Muscle of arm (tissue), 14 donors: ENCODE results near the gene MAST2. TPM values are rescaled to one million over a fixed set of nuclear protein-coding genes. Genes with fewer than 3 reads are reported as not detected.
A peak's percentile ranks its signal among the peaks of the same experiment; 100 is the strongest.

Experiments used
- DNase-seq: peaks from one replicate; pipeline ENCODE4 v3.0.0-alpha.2; 2013
- long read RNA-seq, 11 donors: transcript quantifications; one replicate each; lab custom pipeline, GENCODE V29; 2026
- polyA plus RNA-seq, 12 donors: library from polyadenylated mRNA; unstranded; fragments of 120-200 nt; gene quantifications; one replicate each; pipeline ENCODE4 v1.2.1, GENCODE V29; 2013; ENCODE audit not compliant: insufficient read length in 12 of 12

Gene MAST2
- 10 to 100 TPM in 11 of 12 donors, not detected in 1; 62.1 to 98.1 (median 78.3) TPM for polyA plus RNA-seq
- long read RNA-seq, donor 1, partial matches to known transcripts: 6 of 9 reads
- long read RNA-seq, donor 1, other reads (novel, unspliced or antisense): 0 of 9 reads
- long read RNA-seq, donor 2, partial matches to known transcripts: 28 of 28 reads
- long read RNA-seq, donor 2, other reads (novel, unspliced or antisense): 0 of 28 reads
- long read RNA-seq, donor 3, partial matches to known transcripts: 23 of 23 reads
- long read RNA-seq, donor 3, other reads (novel, unspliced or antisense): 0 of 23 reads
- long read RNA-seq, donor 4, partial matches to known transcripts: 6 of 7 reads
- long read RNA-seq, donor 4, other reads (novel, unspliced or antisense): 0 of 7 reads
- long read RNA-seq, donor 5, partial matches to known transcripts: 11 of 20 reads
- long read RNA-seq, donor 5, other reads (novel, unspliced or antisense): 7 of 20 reads
- long read RNA-seq, donor 6, partial matches to known transcripts: 15 of 17 reads
- long read RNA-seq, donor 6, other reads (novel, unspliced or antisense): 0 of 17 reads
- long read RNA-seq, donor 7, partial matches to known transcripts: 0 of 2 reads
- long read RNA-seq, donor 7, other reads (novel, unspliced or antisense): 0 of 2 reads
- long read RNA-seq, donor 8, partial matches to known transcripts: 17 of 17 reads
- long read RNA-seq, donor 8, other reads (novel, unspliced or antisense): 0 of 17 reads
- long read RNA-seq, donor 9, partial matches to known transcripts: 9 of 11 reads
- long read RNA-seq, donor 9, other reads (novel, unspliced or antisense): 0 of 11 reads
- long read RNA-seq, donor 10: 0 reads
- long read RNA-seq, donor 11, partial matches to known transcripts: 5 of 9 reads
- long read RNA-seq, donor 11, other reads (novel, unspliced or antisense): 0 of 9 reads

DNA sequence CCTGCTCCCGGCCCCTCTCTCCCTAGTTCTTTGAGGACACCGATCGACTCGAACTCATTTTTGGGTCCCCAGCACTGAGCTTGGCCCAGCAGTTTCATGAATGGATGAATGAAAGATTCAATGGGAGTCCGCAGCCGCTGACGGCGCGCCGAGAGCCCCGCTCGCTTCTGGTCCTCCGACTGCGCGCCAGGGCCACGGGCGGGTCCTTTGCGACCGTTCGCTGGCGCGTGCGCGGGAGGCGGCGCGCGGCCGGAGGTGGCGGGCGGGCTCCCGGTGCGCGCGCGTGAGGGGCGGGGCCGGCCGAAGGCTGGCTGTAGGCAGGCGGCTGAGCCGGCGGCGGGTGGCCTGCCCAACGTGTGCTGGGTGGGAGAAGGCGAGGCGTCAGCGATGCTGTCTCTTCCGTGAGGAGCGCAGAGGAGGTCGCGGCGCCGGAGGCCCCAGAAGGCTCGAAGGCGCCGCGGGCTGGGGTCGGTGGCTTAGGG, at the start of gene MAST2:
Gene MAST2, plus strand, starts transcription at position 314 of the 482 bp plus-strand sequence. CDS start 284 bp downstream, outside the sequence.
- peak; percentile 90 for DNase-seq

DNA sequence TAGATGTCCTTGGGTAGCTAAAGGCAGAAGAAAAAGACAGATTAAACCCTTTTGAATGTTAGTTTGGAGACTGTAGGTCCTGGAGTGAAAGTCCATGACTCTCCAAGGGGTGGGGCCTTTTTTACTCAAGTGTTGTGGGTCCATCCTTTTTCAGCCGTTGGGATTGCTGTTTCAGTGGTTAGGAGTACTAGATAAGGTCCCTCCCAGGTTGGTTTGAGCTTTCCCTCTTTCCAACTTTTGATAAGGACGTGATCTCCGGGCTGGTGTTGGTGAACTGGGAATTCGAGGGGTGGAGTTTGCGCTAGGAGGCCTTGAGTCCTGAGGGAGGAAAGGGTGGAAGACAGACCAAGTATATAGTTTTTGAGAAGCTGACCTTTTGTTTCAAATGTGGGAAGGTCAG, 47.7 kb upstream of the MAST2 start:
- no peak for DNase-seq

GRCh38 chr1:45762291-45762690, 41.1 kb upstream of the MAST2 start:
- DNase-seq: no peak

GRCh38 chr1:45765999-45766792, 37.2 kb upstream of the MAST2 start:
- no peak for DNase-seq

- DNase-seq: peak; percentile 41
Observed at GRCh38 chr1:45767035-45767434, 36.4 kb upstream of the MAST2 start.

- no peak for DNase-seq
Observed at GRCh38 chr1:45769261-45769932, 34.0 kb upstream of the MAST2 start.

- DNase-seq: no peak
Observed at GRCh38 chr1:45772971-45773370, 30.4 kb upstream of the MAST2 start.

DNA sequence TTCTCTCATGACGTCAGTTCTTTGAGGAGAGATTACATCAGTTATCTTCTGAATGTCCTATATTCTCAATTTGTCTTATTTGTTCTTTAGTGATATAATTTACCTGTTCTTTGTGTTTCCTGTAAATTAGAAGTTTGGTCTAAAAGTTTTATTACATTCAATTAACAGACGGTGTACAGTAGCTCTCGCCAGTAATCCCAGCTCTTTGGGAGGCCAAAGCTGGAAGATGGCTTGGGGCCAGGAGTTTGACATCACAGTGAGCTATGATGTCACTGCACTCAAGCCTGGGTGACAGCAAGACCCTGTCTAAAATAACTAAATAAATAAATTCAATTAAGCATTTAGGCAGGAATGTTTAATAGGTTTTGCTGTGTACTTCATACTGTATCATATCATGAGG, 27.6 kb upstream of the MAST2 start:
- no peak for DNase-seq

- DNase-seq: no peak
Observed at GRCh38 chr1:45785583-45785982, 17.8 kb upstream of the MAST2 start.

GRCh38 chr1:45787905-45788304, 15.5 kb upstream of the MAST2 start:
- DNase-seq: peak; percentile 3

DNA sequence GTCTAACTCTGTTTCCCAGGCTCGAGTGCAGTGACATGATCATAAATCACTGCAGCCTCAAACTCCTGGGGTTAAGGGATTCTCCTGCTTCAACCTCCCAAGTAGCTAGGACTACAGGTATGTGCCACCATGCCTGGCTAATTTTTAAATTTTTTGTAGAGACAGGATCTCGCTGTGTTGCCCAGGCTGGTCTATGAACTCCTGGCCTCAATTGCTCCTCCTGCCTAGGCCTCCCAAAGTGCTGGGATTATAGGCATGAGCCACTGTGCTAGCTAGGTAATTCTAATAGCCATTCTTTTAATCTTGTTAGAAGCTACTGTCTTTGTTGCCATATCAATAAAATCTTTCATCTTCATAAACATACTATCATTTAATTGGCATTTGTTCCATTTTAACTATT, 13.8 kb upstream of the MAST2 start:
- no peak for DNase-seq

- no peak for DNase-seq
Observed at GRCh38 chr1:45792744-45793143, 10.7 kb upstream of the MAST2 start.

- no peak for DNase-seq
Observed at GRCh38 chr1:45793942-45794604, 9.3 kb upstream of the MAST2 start.

GRCh38 chr1:45796381-45796780, 7.0 kb upstream of the MAST2 start:
- no peak for DNase-seq

- DNase-seq: no peak
Observed at GRCh38 chr1:45796946-45797345, 6.5 kb upstream of the MAST2 start.

DNA sequence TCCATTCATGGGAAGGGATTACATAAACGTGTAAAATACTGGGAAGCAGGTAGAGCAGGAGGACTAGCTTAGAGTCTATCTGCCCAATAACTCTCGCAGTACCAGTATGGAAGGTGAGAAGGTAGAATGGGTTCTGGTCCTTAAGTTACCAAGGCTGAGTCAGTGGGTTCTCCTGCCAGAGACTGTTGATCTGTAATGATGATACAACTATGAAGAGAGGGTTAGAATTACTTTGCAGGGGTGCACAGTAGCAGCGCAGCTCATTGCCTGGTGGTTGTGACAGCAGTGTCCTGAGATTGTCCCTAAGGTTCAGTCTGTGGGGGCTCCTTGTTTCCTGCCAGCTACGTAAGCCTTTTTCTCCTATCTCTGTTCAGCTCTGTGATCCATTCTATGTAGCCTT, 2.5 kb upstream of the MAST2 start:
- DNase-seq: no peak

GRCh38 chr1:45802343-45803298, 791 bp upstream of the MAST2 start:
- peak; percentile 83 for DNase-seq

GRCh38 chr1:45803781-45804668, 613 bp downstream of the MAST2 start:
- peak; percentile 49 for DNase-seq
